Heart right ventricle (tissue), 16 donors: ENCODE results near the gene DNAH14. TPM values are rescaled to one million over a fixed set of nuclear protein-coding genes. Genes with fewer than 3 reads are reported as not detected.
"Not testable (repeated sequence)": the region's sequence is repeated elsewhere in the genome, so short reads cannot be mapped to it uniquely, and the experiment has no call there.

Experiments
- ATAC-seq, 8 donors: fragments of 200-7000 bp; cut with Tn5 transposase; one replicate each; pipeline ENCODE4 v1.9.1; 2020; ENCODE audit warnings: mild to moderate bottlenecking in 8 of 8, moderate library complexity in 8 of 8, moderate number of reproducible peaks in 1 of 8
- DNase-seq, 2 donors: peaks; one replicate each; pipeline ENCODE4 v3.0.0-alpha.2; 2020
- H3K27ac ChIP-seq, 10 donors: fragments of 200-600 bp; sonication (generic) in 2 of 10; one replicate each; pipeline versions ENCODE4 v1.5.0 to v1.8.0; 2020 to 2022; ENCODE audit warnings: mild to moderate bottlenecking in 3 of 10
- H3K27me3 ChIP-seq, 7 donors: fragments of 200-600 bp; one replicate each; pipeline ENCODE4 v1.8.0; 2021 to 2022; ENCODE audit warnings: mild to moderate bottlenecking in 2 of 7
- H3K36me3 ChIP-seq, 9 donors: fragments of 200-600 bp; sonication (generic) in 1 of 9; one replicate each; pipeline versions ENCODE4 v1.5.0 to v1.8.0; 2020 to 2022; ENCODE audit warnings: mild to moderate bottlenecking in 2 of 9
- H3K4me1 ChIP-seq, 9 donors: fragments of 200-600 bp; sonication (generic) in 1 of 9; one replicate each; pipeline versions ENCODE4 v1.5.0 to v1.8.0; 2020 to 2022; ENCODE audit warnings: mild to moderate bottlenecking in 4 of 9
- H3K4me3 ChIP-seq, 10 donors: fragments of 200-600 bp; sonication (generic) in 2 of 10; one replicate each; pipeline versions ENCODE4 v1.5.0 to v1.8.0; 2020 to 2022; ENCODE audit warnings: mild to moderate bottlenecking in 7 of 10, moderate library complexity in 2 of 10
- H3K9me3 ChIP-seq, 11 donors: fragments of 200-600 bp in 10 of 11; sonication (generic) in 2 of 11; one replicate each; pipeline versions ENCODE4 v1.5.0 to v1.8.0; 2013 to 2022; ENCODE audit warnings: mild to moderate bottlenecking in 2 of 11, control low read depth in 1 of 11, moderate library complexity in 1 of 11
- CTCF ChIP-seq, 9 donors: fragments of 200-600 bp; sonication (generic) in 2 of 9; IDR thresholded peaks; one replicate each; pipeline versions ENCODE4 v1.5.0 to v1.8.0; 2021 to 2022; ENCODE audit warnings: antibody characterized with exemption in 9 of 9, mild to moderate bottlenecking in 5 of 9, moderate library complexity in 1 of 9
- WGBS, 2 donors: extraction: QIAGEN DNeasy Blood & Tissue Kit; methylation state at CpG; one replicate each; pipeline ENCODE4 v1.1.7; 2013; ENCODE audit warnings: inconsistent platforms in 1 of 2; 5-methylcytosine and 5-hydroxymethylcytosine counted together
- intact Hi-C, 10 donors: fragments of 100-400 bp; cut with DNase I; formaldehyde crosslinking; loops; one replicate each; pipeline versions ENCODE4 v1.11.1 to v1.14.2; 2022
- polyA plus RNA-seq, 2 donors: library from polyadenylated mRNA; stranded (reverse); fragments of 200-250 nt; gene quantifications; one replicate each; pipeline ENCODE4 v1.2.3, GENCODE V29; 2013
- total RNA-seq, 10 donors: library from RNA; stranded (reverse); fragmentation: NEBNext Ultra II Directional in 3 of 10; extraction: Animal tissue kit (Norgen Biotek cat#: 25700) in 3 of 10; gene quantifications; one replicate each; pipeline versions ENCODE4 v1.2.1 to v1.2.4, GENCODE V29; 2021 to 2023
- donor health status: Arrhythmogenic right ventricular cardiomyopathy.
- donor health status: ischemic (EF 13 %, LVEDD 7.1; RV severe dilation, severe dysfunction).
- donor health status: healthy with polysubstance abuse.
- donor health status: DM: no; HTN: yes; CAD: no.
- donor health status: DM: no; HTN: no; CAD: no.
- donor health status: ischemic (EF 25% LVEDD 6.9; RV normal size, moderate dysfunction).
- donor health status: ischemic (EF 25% LVEDD 5.7; RV mildly dilated, moderate dysfunction).
- donor health status: healthy.
- donor health status: DM: yes; HTN: yes; CAD: no.
- donor health status: Ischemic cardiomyopathy.
- donor health status: ischemic (EF 35%, LVEDD 5.7; RV mildly dilated, moderate dysfunction).
- donor health status: nonischemic (EF 11% LVEDD 7.7; RV severe dilation, severe dysfunction).
- donor health status: DM: yes; HTN: yes; CAD: no.
- donor health status: PGD.
- donor health status: ischemic (EF 29% LVEDD 5.4; RV normal size, mild dysfunction).
- donor health status: nonischemic (EF 23%, LVEDD 6.1; RV moderate dilation, normal function).

DNAH14 gene
- total and polyA plus RNA-seq, 12 donors: 0.12 to 8.0 (median 2.0) TPM

GRCh38 chr1:225319871-225320270, 390.4 kb downstream of the DNAH14 start:
- DNase-seq: no peak
- Histone ChIP-seq H3K4me1 (no peaks in the 10 kb centered on the region), H3K27ac (no peak overlapping the region), H3K36me3 (no peaks in the 10 kb centered on the region), H3K27me3 (peaks cover 0 to 25% (median 6%) of the 10 kb centered on the region in 7 donors), H3K4me3 (no peak overlapping the region), H3K9me3 (peaks cover 0 to 2% (median 0%) of the 10 kb centered on the region in 11 donors)
- TF ChIP-seq CTCF (IDR thresholded peaks at IDR 0.05): no peak
- ATAC-seq: no peak
- intact Hi-C loops: loop anchor here in 8 of 10 donors (2.0 to 10.0 kb wide), 3 partner anchors 655 to 657 kb away; no protein-coding TSS in a partner anchor

- DNase-seq (no peak), ATAC-seq (no peak)
- Histone ChIP-seq H3K27ac (no peak overlapping the region), H3K36me3 (no peaks in the 10 kb centered on the region), H3K4me3 (no peak overlapping the region), H3K27me3 (peaks cover 0 to 25% (median 0%) of the 10 kb centered on the region in 7 donors), H3K4me1 (no peaks in the 10 kb centered on the region), H3K9me3 (no peaks in the 10 kb centered on the region)
- TF ChIP-seq CTCF (IDR thresholded peaks at IDR 0.05): no peak
- WGBS, 2 donors: 90 to 92% methylated on average over 4 of the region's 4 CpGs
- intact Hi-C loops: loop anchor here in 4 of 10 donors (5.0 to 10.0 kb wide), 2 partner anchors 653 to 656 kb away; no protein-coding TSS in a partner anchor
These were observed 392.3 kb downstream of the DNAH14 start for GRCh38 chr1:225321784-225322183.

GRCh38 chr1:225329041-225329440, 399.6 kb downstream of the DNAH14 start:
- no peak for DNase-seq
- intact Hi-C loops: loop anchor here in 1 of 10 donors (10.0 kb wide), 1 partner anchor 646 kb away; no protein-coding TSS in a partner anchor
- ATAC-seq: no peak

GRCh38 chr1:225329996-225330395, 400.5 kb downstream of the DNAH14 start:
- H3K27me3 ChIP-seq: peaks cover 0 to 31% (median 0%) of the 10 kb centered on the region in 7 donors
- H3K9me3 ChIP-seq, ATAC-seq, H3K4me1 ChIP-seq, DNase-seq, H3K4me3 ChIP-seq, H3K27ac ChIP-seq, H3K36me3 ChIP-seq: not testable (repeated sequence)
- intact Hi-C loops: loop anchor here in 1 of 10 donors (10.0 kb wide), 1 partner anchor 645 kb away; no protein-coding TSS in a partner anchor
- 76% methylated on average over 1 of the region's 1 CpG for WGBS, 2 donors

More at GRCh38 chr1:225329041-225329440, 399.6 kb downstream of the DNAH14 start:
- peaks cover 0 to 38% (median 0%) of the 10 kb centered on the region in 7 donors for H3K27me3 ChIP-seq
- H3K4me3 ChIP-seq: no peak overlapping the region
- H3K9me3 ChIP-seq: no peaks in the 10 kb centered on the region
- H3K27ac ChIP-seq: no peak overlapping the region
- no peak for TF ChIP-seq CTCF (IDR thresholded peaks at IDR 0.05)
- H3K36me3 ChIP-seq: no peaks in the 10 kb centered on the region
- H3K4me1 ChIP-seq: no peaks in the 10 kb centered on the region

- WGBS, 2 donors: 95 to 96% methylated on average over 1 of the region's 1 CpG
- Histone ChIP-seq H3K27ac (no peak overlapping the region), H3K4me1 (no peaks in the 10 kb centered on the region), H3K36me3 (no peaks in the 10 kb centered on the region), H3K9me3 (no peaks in the 10 kb centered on the region), H3K27me3 (peaks cover 0 to 10% (median 0%) of the 10 kb centered on the region in 7 donors), H3K4me3 (no peak overlapping the region)
- no peak for ATAC-seq
- no peak for TF ChIP-seq CTCF (IDR thresholded peaks at IDR 0.05)
- intact Hi-C loops: no loop called here
- DNase-seq: no peak
These were observed 403.2 kb downstream of the DNAH14 start for GRCh38 chr1:225332686-225333085.

GRCh38 chr1:225335098-225335778, 405.8 kb downstream of the DNAH14 start:
- ATAC-seq: not testable (repeated sequence)

More at GRCh38 chr1:225335098-225335778, 405.8 kb downstream of the DNAH14 start:
- intact Hi-C loops, H3K27ac ChIP-seq, H3K4me3 ChIP-seq, DNase-seq, H3K27me3 ChIP-seq, H3K4me1 ChIP-seq, H3K9me3 ChIP-seq, H3K36me3 ChIP-seq: not testable (repeated sequence)
- WGBS, 2 donors: 39 to 60% methylated on average over 17 to 18 of the region's 18 CpGs
